Smooth muscle cell (in vitro differentiated cells): ENCODE data around the gene GINS3. TPM values are rescaled to one million over a fixed set of nuclear protein-coding genes. Genes with fewer than 3 reads are reported as not detected.
"Not testable (repeated sequence)": the region's sequence is repeated elsewhere in the genome, so short reads cannot be mapped to it uniquely, and the experiment has no call there.

Source experiments
- DNase-seq: peaks from one replicate; lab custom pipeline; 2025; ENCODE audit not compliant: unreplicated experiment; lab: John Stamatoyannopoulos, UW
- H2AFZ ChIP-seq: fragments of 200-600 bp; sonication (generic); 2 replicates; pipeline ENCODE4 v1.6.0; 2016; ENCODE audit warnings: antibody characterized with exemption, low read depth, mild to moderate bottlenecking
- H3F3A ChIP-seq: fragments of 200-600 bp; sonication (generic); 2 replicates; pipeline ENCODE4 v1.6.0; 2017; ENCODE audit warnings: antibody characterized with exemption, low read depth
- H3K27ac ChIP-seq: fragments of 200-600 bp; sonication (generic); 2 replicates; pipeline ENCODE4 v1.5.1; 2016; ENCODE audit warnings: low read depth, mild to moderate bottlenecking
- H3K27me3 ChIP-seq: fragments of 200-600 bp; sonication (generic); 2 replicates; pipeline ENCODE4 v1.6.1; 2016; ENCODE audit warnings: low read depth, mild to moderate bottlenecking
- H3K36me3 ChIP-seq: fragments of 200-600 bp; sonication (generic); 2 replicates; pipeline ENCODE4 v1.5.1; 2016; ENCODE audit warnings: low read depth
- H3K4me1 ChIP-seq: fragments of 200-600 bp; sonication (generic); 2 replicates; pipeline ENCODE4 v1.5.1; 2016; ENCODE audit warnings: low read depth
- H3K4me2 ChIP-seq: fragments of 200-600 bp; sonication (generic); 2 replicates; pipeline ENCODE4 v1.6.0; 2016; ENCODE audit warnings: mild to moderate bottlenecking
- H3K4me3 ChIP-seq: fragments of 200-600 bp; sonication (generic); 2 replicates; pipeline ENCODE4 v1.5.1; 2016; ENCODE audit warnings: mild to moderate bottlenecking
- H3K79me2 ChIP-seq: fragments of 200-600 bp; sonication (generic); 2 replicates; pipeline ENCODE4 v1.6.0; 2016; ENCODE audit warnings: low read depth, mild to moderate bottlenecking
- H3K9ac ChIP-seq: fragments of 200-600 bp; sonication (generic); 2 replicates; pipeline ENCODE4 v1.6.0; 2016; ENCODE audit warnings: low read depth
- H3K9me3 ChIP-seq: fragments of 200-600 bp; sonication (generic); replicated peaks from 2 replicates; pipeline ENCODE4 v1.5.1; 2016; ENCODE audit warnings: low read depth
- H4K20me1 ChIP-seq: fragments of 200-600 bp; sonication (generic); 2 replicates; pipeline ENCODE4 v1.6.0; 2016; ENCODE audit warnings: low read depth
- CTCF ChIP-seq: fragments of 200-600 bp; sonication (generic); IDR thresholded peaks from 2 replicates; pipeline ENCODE4 v1.5.1; 2017; ENCODE audit warnings: borderline replicate concordance, mild to moderate bottlenecking, antibody characterized with exemption; ENCODE audit not compliant: insufficient read depth, poor library complexity, severe bottlenecking
- WGBS: methylation state at CpG from one replicate; pipeline ENCODE4 v1.1.7; 2016; ENCODE audit warnings: low lambda C conversion rate; 5-methylcytosine and 5-hydroxymethylcytosine counted together
- polyA plus RNA-seq: library from polyadenylated mRNA; unstranded; fragments of >200 nt; fragmentation: Nextera tagmentation; extraction: Ambion mirVana; gene quantifications from 2 replicates; pipeline ENCODE4 v1.2.1, GENCODE V29; 2016
- total RNA-seq: library from RNA; depleted of rRNA; stranded (reverse); fragments of >200 nt; gene quantifications from 2 replicates; pipeline ENCODE4 v1.2.3, GENCODE V29; 2014

Gene GINS3
- total and polyA plus RNA-seq, 2 experiments from 2014 or later = 1.9 to 4.2 TPM

DNA sequence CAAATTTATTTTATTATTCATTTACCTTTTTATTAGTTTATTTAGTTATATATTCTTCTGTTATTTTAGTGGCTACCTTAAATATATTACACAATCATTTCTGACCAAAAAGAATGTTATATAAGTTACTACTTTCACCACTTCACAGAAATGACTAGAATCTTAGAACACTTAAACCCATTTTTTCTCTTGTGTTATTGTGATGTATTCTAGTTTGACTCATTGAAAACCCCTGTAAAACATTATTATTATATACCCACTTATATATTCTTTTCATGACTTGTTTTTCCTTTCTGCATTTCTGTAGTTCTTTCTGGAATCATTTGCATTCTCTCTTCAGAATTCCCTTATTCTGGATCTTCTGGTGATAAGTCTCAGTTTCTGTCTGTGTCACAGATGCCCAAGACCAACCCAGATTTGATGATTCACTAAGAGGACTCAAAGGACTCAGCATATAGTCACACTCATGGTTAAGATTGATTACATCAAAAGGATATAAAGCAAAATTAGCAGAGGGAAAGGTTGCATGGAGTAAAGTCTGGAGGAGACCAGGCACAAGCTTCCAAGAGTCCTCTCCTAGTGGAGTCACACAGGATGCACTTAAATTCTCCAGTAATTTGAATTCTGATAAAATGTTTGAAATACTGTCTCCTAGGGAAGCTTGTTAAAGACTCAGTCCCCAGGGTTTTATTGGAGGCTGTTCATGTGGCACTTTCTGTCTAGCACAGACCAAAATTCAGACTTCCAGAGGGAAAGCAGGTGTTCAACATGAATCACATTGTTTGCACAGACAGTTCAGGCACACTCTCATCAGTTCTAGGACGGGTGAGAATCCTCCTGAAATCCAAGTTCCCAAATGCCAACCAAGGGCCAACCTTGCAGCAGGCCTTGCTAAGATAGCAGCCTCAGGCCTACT is 7.7 kb downstream of the GINS3 start:
- no peak for TF ChIP-seq CTCF
- no peak overlapping the region for H2AFZ ChIP-seq
- no peak overlapping the region for H3K4me3 ChIP-seq
- H3K36me3 ChIP-seq = no peaks in the 10 kb centered on the region
- H3K4me2 ChIP-seq = no peak overlapping the region
- no peaks in the 10 kb centered on the region for H3K27me3 ChIP-seq
- no peaks in the 10 kb centered on the region for H3K4me1 ChIP-seq
- no peaks in the 10 kb centered on the region for H3F3A ChIP-seq
- no peak overlapping the region for H3K9ac ChIP-seq
- no peaks in the 10 kb centered on the region for H3K9me3 ChIP-seq
- H3K79me2 ChIP-seq = no peaks in the 10 kb centered on the region
- 85% methylated on average over 1 of the region's 1 CpG for WGBS
- no peak overlapping the region for H3K27ac ChIP-seq
- DNase-seq = no peak
- H4K20me1 ChIP-seq = no peaks in the 10 kb centered on the region

DNA sequence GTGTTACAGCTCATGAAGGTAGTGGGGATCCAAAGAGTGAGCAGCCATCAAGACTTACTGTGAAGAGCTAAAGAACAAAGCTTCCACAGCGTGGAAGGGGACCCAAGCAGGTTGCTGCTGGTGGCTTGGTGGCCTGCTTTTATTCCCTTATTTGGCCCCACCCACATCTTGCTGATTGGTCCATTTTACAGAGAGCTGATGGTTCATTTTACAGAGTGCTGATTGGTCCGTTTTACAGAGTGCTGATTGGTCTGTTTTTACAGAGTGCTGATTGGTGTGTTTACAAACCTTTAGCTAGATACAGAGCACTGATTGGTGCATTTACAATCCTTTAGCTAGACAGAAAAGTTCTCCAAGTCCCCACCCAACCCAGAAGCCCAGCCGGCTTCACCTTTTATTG is 9.0 kb downstream of the GINS3 start:
- not testable (repeated sequence) for H2AFZ ChIP-seq, DNase-seq, H4K20me1 ChIP-seq, H3F3A ChIP-seq, H3K9ac ChIP-seq, H3K9me3 ChIP-seq, H3K36me3 ChIP-seq, H3K27me3 ChIP-seq, H3K4me1 ChIP-seq, H3K27ac ChIP-seq, H3K79me2 ChIP-seq, H3K4me2 ChIP-seq, H3K4me3 ChIP-seq
- 95% methylated on average over 3 of the region's 3 CpGs for WGBS

GRCh38 chr16:58402796-58403195 is 10.5 kb downstream of the GINS3 start:
- Histone ChIP-seq H3K4me3 (no peak overlapping the region), H3K9me3 (no peaks in the 10 kb centered on the region), H3K4me2 (no peak overlapping the region), H3K36me3 (no peaks in the 10 kb centered on the region), H3K4me1 (no peaks in the 10 kb centered on the region), H3K79me2 (no peaks in the 10 kb centered on the region), H3F3A (no peaks in the 10 kb centered on the region), H2AFZ (no peak overlapping the region), H3K27ac (no peak overlapping the region), H3K27me3 (no peaks in the 10 kb centered on the region), H4K20me1 (no peaks in the 10 kb centered on the region), H3K9ac (no peak overlapping the region)
- WGBS = 97% methylated on average over 7 of the region's 7 CpGs
- no peak for TF ChIP-seq CTCF
- no peak for DNase-seq

DNA sequence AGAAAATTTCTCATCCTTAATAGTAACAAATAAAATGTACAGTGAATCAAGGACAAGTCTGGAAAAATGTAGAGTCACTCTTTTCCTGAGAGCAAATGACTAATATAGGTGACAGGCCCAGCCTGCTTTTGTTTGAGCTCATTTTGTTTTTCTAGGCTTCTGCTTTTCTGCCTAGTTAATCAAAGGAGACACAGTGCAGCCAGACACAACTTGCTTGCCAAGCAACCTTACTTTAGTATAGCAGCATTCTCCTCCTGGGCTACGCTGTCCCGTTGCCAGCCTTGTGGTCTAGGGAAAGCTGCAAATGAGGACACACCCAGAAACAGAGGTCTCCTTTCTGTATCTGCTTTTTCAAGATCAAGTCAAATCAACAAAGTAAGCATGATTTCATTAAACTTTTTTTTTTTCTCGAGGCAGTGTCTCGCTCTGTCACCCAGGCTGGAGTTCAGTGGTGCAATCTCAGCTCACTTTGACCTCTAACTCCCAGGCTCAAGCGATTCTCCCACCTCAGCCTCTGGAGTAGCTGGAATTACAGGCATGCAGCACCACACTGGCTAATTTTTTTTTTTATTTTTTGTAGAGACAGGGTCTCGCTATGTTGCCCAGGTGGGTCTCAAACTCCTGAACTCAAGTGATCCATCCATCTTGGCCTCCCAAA is 17.2 kb downstream of the GINS3 start:
- no peak overlapping the region for H3K4me3 ChIP-seq
- WGBS = 88% methylated on average over 6 of the region's 6 CpGs
- DNase-seq = no peak
- no peaks in the 10 kb centered on the region for H3K27me3 ChIP-seq
- no peak for TF ChIP-seq CTCF
- H3K4me1 ChIP-seq = no peaks in the 10 kb centered on the region
- H2AFZ ChIP-seq = no peak overlapping the region
- H3K27ac ChIP-seq = no peak overlapping the region
- no peaks in the 10 kb centered on the region for H4K20me1 ChIP-seq
- no peaks in the 10 kb centered on the region for H3K79me2 ChIP-seq
- no peak overlapping the region for H3K4me2 ChIP-seq
- H3K9ac ChIP-seq = no peak overlapping the region
- H3K9me3 ChIP-seq = no peaks in the 10 kb centered on the region
- H3K36me3 ChIP-seq = no peaks in the 10 kb centered on the region
- no peaks in the 10 kb centered on the region for H3F3A ChIP-seq
